Cardiac muscle cell (in vitro differentiated cells and primary cell): ENCODE results near the gene NUTM2B. TPM values are rescaled to one million over a fixed set of nuclear protein-coding genes. Genes with fewer than 3 reads are reported as not detected.
"Not testable (repeated sequence)": the region's sequence is repeated elsewhere in the genome, so short reads cannot be mapped to it uniquely, and the experiment has no call there.

Experiments used
- DNase-seq, 2 donors: peaks; one replicate each; pipeline versions ENCODE4 v3.0.0 to v3.0.0-alpha.2; 2010 to 2017; ENCODE audit warnings: low read depth in 1 of 2, low spot score in 1 of 2
- H3K27ac ChIP-seq: fragments of 200-600 bp; sonication (generic); 2 replicates; pipeline ENCODE4 v1.5.1; 2016
- H3K27me3 ChIP-seq: fragments of 200-600 bp; sonication (generic); 2 replicates; pipeline ENCODE4 v1.6.0; 2016; ENCODE audit warnings: control low read depth
- H3K36me3 ChIP-seq: fragments of 200-600 bp; sonication (generic); 2 replicates; pipeline ENCODE4 v1.5.1; 2016; ENCODE audit warnings: control low read depth
- H3K4me1 ChIP-seq: fragments of 200-600 bp; sonication (generic); 2 replicates; pipeline ENCODE4 v1.8.1; 2017; ENCODE audit warnings: low read depth, mild to moderate bottlenecking, mixed run types
- H3K4me3 ChIP-seq: fragments of 200-600 bp; sonication (generic); 2 replicates; pipeline ENCODE4 v1.5.1; 2016; ENCODE audit warnings: mild to moderate bottlenecking
- H3K9me3 ChIP-seq: fragments of 200-600 bp; sonication (generic); 2 replicates; pipeline ENCODE4 v1.5.1; 2017; ENCODE audit warnings: low read depth, mild to moderate bottlenecking, control low read depth
- polyA plus RNA-seq: library from polyadenylated mRNA; unstranded; fragments of >200 nt; fragmentation: Nextera tagmentation; extraction: Ambion mirVana; gene quantifications from 2 replicates; pipeline ENCODE4 v1.2.1, GENCODE V29; 2016
- total RNA-seq: library from RNA; depleted of rRNA; stranded (reverse); fragments of >200 nt; gene quantifications from 2 replicates; pipeline ENCODE4 v1.2.3, GENCODE V29; 2016

The NUTM2B gene
- total RNA-seq, result 2.1 TPM in 2 replicates
- 0.15 TPM in 1 of 2 replicates, not detected in the other for polyA plus RNA-seq

DNA sequence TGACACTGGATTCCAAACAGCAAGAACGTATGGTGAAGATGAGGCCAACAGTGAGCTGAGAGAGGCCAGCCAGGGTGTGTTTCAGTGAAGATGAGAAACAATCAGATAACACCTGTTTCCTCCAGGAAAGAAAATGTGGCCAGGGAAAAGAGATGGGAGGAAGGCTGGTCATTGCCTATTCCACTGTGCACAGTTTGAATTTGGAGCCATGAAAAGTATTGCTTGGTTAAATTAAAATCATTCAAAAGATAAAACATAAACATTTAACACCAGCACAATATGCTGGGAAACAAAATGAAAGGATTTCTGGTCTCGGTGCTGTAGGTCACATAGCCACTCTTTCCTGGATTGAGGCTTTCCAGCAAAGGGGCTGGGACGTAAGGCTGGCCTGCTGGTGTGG lies at the start of gene NUTM2B:
TSS of gene NUTM2B (plus strand) at position 301 of the 400 bp plus-strand sequence. CDS start 383 bp downstream, outside the sequence.
- not testable (repeated sequence) for DNase-seq, H3K36me3 ChIP-seq, H3K4me3 ChIP-seq, H3K9me3 ChIP-seq, H3K4me1 ChIP-seq, H3K27ac ChIP-seq, H3K27me3 ChIP-seq

GRCh38 chr10:79663287-79663686 lies 39.7 kb upstream of the NUTM2B start:
- H3K9me3 ChIP-seq, DNase-seq, H3K4me3 ChIP-seq, H3K36me3 ChIP-seq, H3K27me3 ChIP-seq, H3K27ac ChIP-seq, H3K4me1 ChIP-seq: not testable (repeated sequence)

DNA sequence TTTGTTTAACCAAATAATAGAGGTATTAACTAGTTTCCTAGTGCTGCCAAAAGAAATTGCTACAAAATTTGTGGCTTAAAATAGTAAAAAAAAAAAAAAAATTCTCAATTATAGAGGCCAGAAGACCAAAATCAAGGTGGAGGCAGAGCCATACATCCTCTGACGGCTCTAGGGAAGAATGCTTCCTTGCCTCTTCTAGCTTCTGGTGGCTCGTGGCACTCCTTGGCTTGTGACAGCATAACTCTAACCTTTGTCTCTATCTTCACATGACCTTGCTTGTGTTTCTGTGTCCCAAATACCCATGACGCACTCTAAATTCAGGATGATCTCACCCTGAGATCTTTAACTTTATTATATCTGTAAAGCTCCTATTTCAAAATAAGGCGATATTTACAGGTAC lies 38.3 kb upstream of the NUTM2B start:
- not testable (repeated sequence) for H3K4me1 ChIP-seq, DNase-seq, H3K27me3 ChIP-seq, H3K36me3 ChIP-seq, H3K27ac ChIP-seq, H3K9me3 ChIP-seq, H3K4me3 ChIP-seq

DNA sequence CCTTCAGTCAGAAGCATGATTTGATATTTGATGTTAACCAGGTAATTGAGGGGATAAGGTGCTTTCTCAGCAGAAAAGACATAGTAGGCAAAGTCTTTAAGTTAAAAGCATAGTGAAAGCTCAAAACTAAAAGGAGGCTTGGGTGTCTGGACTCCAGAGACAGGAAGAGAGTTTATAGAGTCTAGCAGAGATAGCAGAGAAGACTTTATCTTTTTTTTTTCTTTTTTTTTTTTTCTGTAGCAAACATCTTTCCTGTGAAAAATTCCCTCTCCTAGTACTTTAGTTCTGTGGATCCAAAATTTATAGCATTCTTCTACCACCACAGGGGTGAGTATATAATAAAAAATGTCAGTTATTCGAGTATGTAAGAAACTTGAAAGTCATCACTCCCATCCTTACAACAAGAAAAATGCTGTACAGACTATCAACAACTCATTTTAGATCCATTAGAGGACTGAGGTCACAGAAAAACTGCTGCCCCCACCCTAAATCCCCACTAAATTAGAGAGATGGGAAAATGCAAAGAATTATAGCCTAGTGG lies 33.7 kb upstream of the NUTM2B start:
- not testable (repeated sequence) for H3K27ac ChIP-seq, H3K27me3 ChIP-seq, H3K36me3 ChIP-seq, H3K4me1 ChIP-seq, H3K4me3 ChIP-seq, H3K9me3 ChIP-seq, DNase-seq

DNA sequence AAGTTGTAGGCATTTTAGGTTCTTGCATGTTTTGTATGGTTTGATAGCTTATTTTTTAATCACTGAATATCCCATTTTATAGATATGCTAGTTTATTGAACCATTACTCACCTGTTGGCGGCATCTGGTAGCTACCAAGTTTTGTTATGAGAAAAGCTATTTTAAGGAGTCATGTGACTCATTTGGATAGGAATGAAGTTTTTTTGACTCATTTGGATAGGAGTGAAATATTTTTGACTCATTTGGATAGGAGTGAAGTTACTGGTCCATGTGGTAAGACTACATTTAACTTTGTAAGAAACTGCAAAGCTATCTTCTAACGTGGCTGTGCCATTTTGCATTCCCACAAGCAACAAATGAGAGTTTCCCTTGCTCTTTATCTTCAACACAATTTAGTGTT lies 28.1 kb upstream of the NUTM2B start:
- H3K27me3 ChIP-seq, H3K4me3 ChIP-seq, H3K27ac ChIP-seq, H3K4me1 ChIP-seq, H3K9me3 ChIP-seq, DNase-seq, H3K36me3 ChIP-seq: not testable (repeated sequence)

GRCh38 chr10:79683026-79683883 lies 19.8 kb upstream of the NUTM2B start:
- not testable (repeated sequence) for H3K4me1 ChIP-seq, H3K36me3 ChIP-seq, H3K4me3 ChIP-seq, H3K27ac ChIP-seq, H3K27me3 ChIP-seq, DNase-seq, H3K9me3 ChIP-seq

- H3K27me3 ChIP-seq, DNase-seq, H3K27ac ChIP-seq, H3K4me1 ChIP-seq, H3K9me3 ChIP-seq, H3K36me3 ChIP-seq, H3K4me3 ChIP-seq: not testable (repeated sequence)
Measured at GRCh38 chr10:79683884-79684720, 18.9 kb upstream of the NUTM2B start.

DNA sequence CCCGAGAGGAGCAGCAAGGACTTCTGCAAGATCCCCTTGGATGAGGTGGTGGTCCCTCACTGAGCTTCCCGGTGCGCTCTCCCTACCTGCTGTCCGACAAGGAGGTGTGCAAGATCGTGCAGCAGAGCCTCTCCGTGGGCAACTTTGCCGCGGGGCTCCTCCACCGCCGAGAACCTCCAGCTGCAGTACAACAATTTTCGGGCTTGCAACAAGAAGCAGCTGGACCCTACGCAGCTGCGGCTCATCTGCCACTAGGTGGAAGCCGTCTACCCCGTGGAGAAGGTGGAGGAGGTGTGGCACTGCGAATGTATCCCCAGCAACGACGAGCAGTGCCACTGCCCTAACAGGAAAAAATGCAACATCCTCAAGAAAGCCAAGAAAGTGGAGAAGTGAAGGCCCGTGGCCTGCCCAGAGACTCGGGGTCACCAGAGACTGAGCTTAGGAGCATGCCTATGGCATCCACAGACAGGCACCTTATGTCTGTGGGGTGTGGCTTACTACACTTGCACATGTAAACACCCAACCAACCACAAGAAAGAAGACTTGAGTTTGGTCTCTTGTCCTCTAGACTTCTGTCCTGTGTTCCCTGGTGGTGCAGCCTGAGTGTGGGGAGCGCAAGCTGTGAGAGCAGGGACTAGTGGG lies 17.9 kb upstream of the NUTM2B start:
- H3K9me3 ChIP-seq, H3K4me3 ChIP-seq: not testable (repeated sequence)
- DNase-seq, result peak; percentile 14 to 44

DNA sequence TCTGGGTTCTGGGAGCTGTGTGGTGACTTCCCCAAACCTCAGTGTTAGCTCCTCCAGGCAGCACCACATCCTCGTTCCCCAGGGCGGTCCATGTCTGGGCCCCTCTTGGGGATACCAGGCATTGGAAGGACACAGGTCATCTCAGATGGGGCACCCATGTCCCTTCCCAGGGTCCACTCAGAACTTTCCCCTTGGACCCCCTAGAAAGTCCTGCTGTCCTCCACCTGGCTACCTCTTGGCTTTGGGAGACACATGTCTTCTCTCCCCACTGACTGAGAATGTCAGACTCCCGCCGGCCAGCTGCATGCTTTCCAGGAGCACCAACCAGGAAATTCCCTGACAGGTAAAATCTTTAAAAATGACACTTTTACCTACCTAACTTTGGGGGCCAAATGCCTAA lies 16.4 kb upstream of the NUTM2B start:
- not testable (repeated sequence) for H3K4me3 ChIP-seq, H3K9me3 ChIP-seq, DNase-seq, H3K27ac ChIP-seq, H3K4me1 ChIP-seq, H3K27me3 ChIP-seq, H3K36me3 ChIP-seq

More for the DNA sequence above, 17.9 kb upstream of the NUTM2B start:
- H3K4me1 ChIP-seq, H3K27me3 ChIP-seq, H3K36me3 ChIP-seq, H3K27ac ChIP-seq: not testable (repeated sequence)

- H3K9me3 ChIP-seq, H3K36me3 ChIP-seq, DNase-seq, H3K4me3 ChIP-seq, H3K27ac ChIP-seq, H3K4me1 ChIP-seq, H3K27me3 ChIP-seq: not testable (repeated sequence)
Measured at GRCh38 chr10:79687406-79688150, 15.4 kb upstream of the NUTM2B start.

- H3K36me3 ChIP-seq, H3K27me3 ChIP-seq, H3K27ac ChIP-seq, H3K9me3 ChIP-seq, DNase-seq, H3K4me1 ChIP-seq, H3K4me3 ChIP-seq: not testable (repeated sequence)
Measured at GRCh38 chr10:79688798-79689197, 14.2 kb upstream of the NUTM2B start.

DNA sequence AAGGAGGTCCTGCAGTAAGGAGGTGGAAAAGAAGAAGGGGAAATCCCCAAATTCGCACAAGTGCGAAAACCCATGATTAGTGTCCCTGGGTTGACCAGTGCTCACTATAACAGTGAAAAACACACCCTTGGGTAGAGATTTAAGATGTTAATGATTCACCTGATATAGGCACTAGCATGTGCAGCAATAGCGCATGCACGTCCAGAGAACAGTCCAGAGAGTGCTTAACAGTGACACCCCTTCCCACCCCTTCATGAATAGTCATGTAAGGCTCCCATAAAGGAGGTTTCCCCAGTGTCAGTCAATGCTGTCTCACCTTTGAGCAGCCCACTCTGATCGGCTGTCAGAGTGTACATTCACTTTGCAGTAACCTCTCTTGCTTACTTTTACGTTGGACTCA lies 6.4 kb upstream of the NUTM2B start:
- H3K4me1 ChIP-seq, H3K4me3 ChIP-seq, H3K27me3 ChIP-seq, DNase-seq, H3K36me3 ChIP-seq, H3K27ac ChIP-seq, H3K9me3 ChIP-seq: not testable (repeated sequence)

DNA sequence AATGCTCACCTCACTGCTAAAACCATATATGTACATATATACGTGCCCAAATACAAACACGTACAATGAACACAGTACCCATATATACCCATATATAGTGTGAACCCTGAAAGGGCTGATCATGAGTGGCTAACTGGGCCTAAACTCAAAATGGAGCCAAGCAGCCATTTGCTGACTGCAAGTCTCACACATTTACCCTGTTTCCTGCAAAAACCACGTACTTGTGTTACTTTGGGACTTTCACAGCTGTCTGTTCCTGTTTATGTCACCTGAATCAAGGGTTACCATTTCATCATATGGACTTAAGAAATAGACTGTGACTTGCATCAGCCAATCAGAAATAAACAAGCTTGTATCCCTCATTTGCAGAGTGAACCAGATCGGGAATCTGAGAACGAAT lies 5.9 kb upstream of the NUTM2B start:
- H3K27ac ChIP-seq, H3K9me3 ChIP-seq, H3K4me3 ChIP-seq, H3K4me1 ChIP-seq, DNase-seq, H3K27me3 ChIP-seq, H3K36me3 ChIP-seq: not testable (repeated sequence)
